ENCODE results near the gene MT4.

The MT4 gene

DNA sequence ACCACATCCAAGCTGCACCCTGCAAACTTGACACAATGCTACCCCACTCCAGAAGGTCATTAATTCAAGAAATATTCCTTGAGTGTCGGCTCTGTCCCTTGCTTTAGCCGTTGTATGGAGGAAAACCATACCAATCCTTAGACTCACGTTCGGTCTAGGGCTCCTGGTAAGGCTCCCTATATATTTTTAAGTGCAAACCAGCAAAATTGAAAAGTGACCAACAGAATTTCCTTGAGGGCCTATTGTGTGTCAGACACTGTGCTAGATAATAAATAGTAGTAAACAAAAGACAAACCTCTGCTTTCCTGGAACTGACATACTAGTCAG lies 44.7 kb upstream of the MT4 start:
- Histone ChIP-seq H3K4me3 (ENCODE audit: low read depth in 1 of 2, low read length in 1 of 2) (peak overlapping the region; percentile 70 to 90), H3K4me1 (ENCODE audit: control insufficient read depth in 1 of 2, insufficient read depth in 1 of 2, low read depth in 1 of 2, low read length in 1 of 2) (peaks cover 6 to 7% of the 10 kb centered on the region in 2 experiments), H3K27me3 (no peaks in the 10 kb centered on the region), H3K9me3 (no peaks in the 10 kb centered on the region), H3K27ac (peak overlapping the region; percentile 69), H3K36me3 (no peaks in the 10 kb centered on the region)
- TF ChIP-seq, protein P1, sequence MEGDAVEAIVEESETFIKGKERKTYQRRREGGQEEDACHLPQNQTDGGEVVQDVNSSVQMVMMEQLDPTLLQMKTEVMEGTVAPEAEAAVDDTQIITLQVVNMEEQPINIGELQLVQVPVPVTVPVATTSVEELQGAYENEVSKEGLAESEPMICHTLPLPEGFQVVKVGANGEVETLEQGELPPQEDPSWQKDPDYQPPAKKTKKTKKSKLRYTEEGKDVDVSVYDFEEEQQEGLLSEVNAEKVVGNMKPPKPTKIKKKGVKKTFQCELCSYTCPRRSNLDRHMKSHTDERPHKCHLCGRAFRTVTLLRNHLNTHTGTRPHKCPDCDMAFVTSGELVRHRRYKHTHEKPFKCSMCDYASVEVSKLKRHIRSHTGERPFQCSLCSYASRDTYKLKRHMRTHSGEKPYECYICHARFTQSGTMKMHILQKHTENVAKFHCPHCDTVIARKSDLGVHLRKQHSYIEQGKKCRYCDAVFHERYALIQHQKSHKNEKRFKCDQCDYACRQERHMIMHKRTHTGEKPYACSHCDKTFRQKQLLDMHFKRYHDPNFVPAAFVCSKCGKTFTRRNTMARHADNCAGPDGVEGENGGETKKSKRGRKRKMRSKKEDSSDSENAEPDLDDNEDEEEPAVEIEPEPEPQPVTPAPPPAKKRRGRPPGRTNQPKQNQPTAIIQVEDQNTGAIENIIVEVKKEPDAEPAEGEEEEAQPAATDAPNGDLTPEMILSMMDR (IDR thresholded peaks at IDR 0.05), result no peak

DNA sequence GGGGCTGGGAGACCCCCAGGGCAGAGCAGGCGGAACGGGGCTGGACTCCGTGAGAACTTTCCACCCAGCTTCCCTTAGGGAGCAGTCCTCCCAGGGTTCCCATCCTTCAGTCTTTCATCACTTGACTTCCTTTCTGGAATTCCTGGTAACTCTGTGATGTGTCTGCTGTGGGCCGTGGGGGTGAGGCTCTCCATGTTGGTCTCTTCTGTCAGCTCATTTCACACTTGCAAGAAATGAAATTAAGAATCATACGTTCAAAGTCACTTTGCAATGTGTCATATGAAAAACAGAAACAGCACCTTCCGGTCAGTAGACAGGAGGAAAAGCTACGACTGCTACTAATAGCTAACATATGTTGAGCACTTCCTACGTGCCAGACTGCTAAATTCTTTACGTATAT lies 39.6 kb upstream of the MT4 start:
- Histone ChIP-seq H3K4me3 (ENCODE audit: low read depth in 1 of 2, low read length in 1 of 2) (no peak overlapping the region), H3K36me3 (no peaks in the 10 kb centered on the region)

DNA sequence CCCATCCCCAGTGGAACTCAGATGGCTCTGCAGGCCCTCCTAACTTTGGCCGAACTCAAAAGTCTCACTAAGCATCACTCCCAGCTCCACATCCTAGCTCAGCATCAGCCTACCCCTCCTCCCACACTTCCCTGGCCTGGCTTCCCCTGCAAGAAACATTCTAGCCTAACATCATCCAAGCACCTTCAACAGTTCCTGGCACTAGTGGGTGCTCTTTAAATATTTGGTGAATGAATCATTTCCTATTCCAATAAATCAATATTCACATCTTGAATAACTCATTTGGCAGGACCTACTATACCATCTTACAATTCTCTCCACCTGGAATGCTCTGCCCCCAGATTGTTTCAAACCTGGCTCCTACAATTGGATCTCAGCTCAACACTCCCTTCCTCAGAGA lies 34.0 kb upstream of the MT4 start:
- Histone ChIP-seq H3K4me1 (ENCODE audit: control insufficient read depth in 1 of 2, insufficient read depth in 1 of 2, low read depth in 1 of 2, low read length in 1 of 2) (no peaks in the 10 kb centered on the region), H3K9me3 (no peaks in the 10 kb centered on the region), H3K27ac (no peak overlapping the region), H3K27me3 (peaks cover 73% of the 10 kb centered on the region), H3K4me3 (ENCODE audit: low read depth in 1 of 2, low read length in 1 of 2) (no peak overlapping the region), H3K36me3 (no peaks in the 10 kb centered on the region)
- TF ChIP-seq, protein P1 (IDR thresholded peaks at IDR 0.05), result no peak

More for the DNA sequence above, 39.6 kb upstream of the MT4 start:
- H3K9me3 ChIP-seq, result no peaks in the 10 kb centered on the region
- TF ChIP-seq, protein P1 (IDR thresholded peaks at IDR 0.05), result no peak
- H3K27me3 ChIP-seq, result peaks cover 31% of the 10 kb centered on the region
- no peak overlapping the region for H3K27ac ChIP-seq
- H3K4me1 ChIP-seq (ENCODE audit: control insufficient read depth in 1 of 2, insufficient read depth in 1 of 2, low read depth in 1 of 2, low read length in 1 of 2), result peaks cover under 1 to 4% of the 10 kb centered on the region in 2 experiments

DNA sequence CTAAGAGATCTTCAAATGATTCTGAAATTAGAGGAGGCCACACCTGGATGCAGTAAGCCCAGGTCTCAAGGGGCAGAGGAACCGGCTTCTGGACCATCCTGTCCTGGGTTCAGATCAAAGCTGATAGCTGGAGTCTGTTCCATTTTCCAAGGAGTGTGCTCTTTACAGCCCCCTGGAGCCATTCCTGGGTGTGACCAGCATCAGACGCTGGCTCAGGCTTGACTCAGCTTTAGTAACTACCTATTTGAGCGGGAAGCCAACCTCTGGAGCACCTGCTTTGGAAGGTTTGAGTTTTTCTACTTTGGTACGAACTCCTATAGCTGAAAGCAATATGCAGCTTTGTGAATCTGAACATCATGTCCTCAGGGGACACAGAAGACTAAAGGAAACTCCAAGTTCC lies 32.2 kb upstream of the MT4 start:
- TF ChIP-seq, protein P1 (IDR thresholded peaks at IDR 0.05), result no peak
- Histone ChIP-seq H3K27me3 (peaks cover 74% of the 10 kb centered on the region), H3K4me1 (ENCODE audit: control insufficient read depth in 1 of 2, insufficient read depth in 1 of 2, low read depth in 1 of 2, low read length in 1 of 2) (no peaks in the 10 kb centered on the region), H3K36me3 (no peaks in the 10 kb centered on the region), H3K27ac (no peak overlapping the region), H3K9me3 (no peaks in the 10 kb centered on the region), H3K4me3 (ENCODE audit: low read depth in 1 of 2, low read length in 1 of 2) (no peak overlapping the region)

DNA sequence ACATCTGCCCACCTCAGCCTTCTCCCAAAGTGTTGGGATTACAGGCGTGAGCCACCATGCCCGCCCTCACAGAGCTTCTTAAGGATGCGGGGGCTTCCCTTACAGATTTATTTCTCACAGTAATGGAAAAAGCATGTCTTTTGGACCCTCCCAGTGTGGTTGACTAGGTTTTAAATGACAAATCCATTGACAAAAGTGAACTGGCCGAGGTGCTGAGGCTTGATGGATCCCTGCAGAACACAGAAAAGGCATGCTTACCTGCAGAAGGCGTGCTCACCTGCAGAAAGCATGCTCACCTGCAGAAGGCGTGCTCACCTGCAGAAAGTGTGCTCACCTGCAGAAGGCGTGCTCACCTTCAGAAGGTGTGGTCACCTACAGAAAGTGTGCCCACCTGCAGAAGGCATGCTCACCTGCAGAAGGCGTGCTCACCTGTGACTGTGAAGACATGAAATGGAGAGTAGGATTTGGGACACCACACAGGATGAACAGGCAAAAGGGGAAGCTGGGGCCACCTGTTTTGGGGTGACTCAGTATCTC lies 30.0 kb upstream of the MT4 start:
- TF ChIP-seq, protein P1 (IDR thresholded peaks at IDR 0.05), result no peak
- H3K36me3 ChIP-seq, result no peaks in the 10 kb centered on the region
- H3K4me1 ChIP-seq (ENCODE audit: control insufficient read depth in 1 of 2, insufficient read depth in 1 of 2, low read depth in 1 of 2, low read length in 1 of 2), result no peaks in the 10 kb centered on the region
- no peak overlapping the region for H3K4me3 ChIP-seq (ENCODE audit: low read depth in 1 of 2, low read length in 1 of 2)
- no peak overlapping the region for H3K27ac ChIP-seq
- no peaks in the 10 kb centered on the region for H3K9me3 ChIP-seq
- peaks cover 65% of the 10 kb centered on the region for H3K27me3 ChIP-seq

DNA sequence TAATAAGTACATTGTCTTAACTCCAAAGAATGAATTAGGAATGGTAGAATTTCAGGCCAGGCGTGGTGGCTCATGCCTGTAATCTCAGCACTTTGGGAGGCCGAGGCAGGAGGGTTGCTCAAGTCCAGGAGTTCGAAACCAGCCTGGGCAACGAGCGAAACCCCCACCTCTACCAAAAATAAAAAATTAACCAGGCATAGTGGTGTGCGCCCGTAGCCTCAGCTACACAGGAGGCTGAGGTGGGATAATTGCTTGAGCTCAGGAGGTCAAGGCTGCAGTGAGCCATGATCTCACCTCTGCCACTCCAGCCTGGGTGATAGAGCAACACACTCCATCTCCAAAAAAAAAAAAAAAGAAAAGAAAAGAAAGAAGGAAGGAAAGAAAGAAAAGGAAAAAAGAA lies 26.5 kb upstream of the MT4 start:
- TF ChIP-seq, protein P1 (IDR thresholded peaks at IDR 0.05), result no peak
- Histone ChIP-seq H3K9me3 (no peaks in the 10 kb centered on the region), H3K27me3 (peaks cover 57% of the 10 kb centered on the region), H3K27ac (no peak overlapping the region), H3K4me1 (ENCODE audit: control insufficient read depth in 1 of 2, insufficient read depth in 1 of 2, low read depth in 1 of 2, low read length in 1 of 2) (no peaks in the 10 kb centered on the region), H3K36me3 (no peaks in the 10 kb centered on the region), H3K4me3 (ENCODE audit: low read depth in 1 of 2, low read length in 1 of 2) (no peak overlapping the region)
